ENCODE data around the gene LBP.
"Not testable (repeated sequence)": the region's sequence is repeated elsewhere in the genome, so short reads cannot be mapped to it uniquely, and the experiment has no call there.

The LBP gene, protein sequence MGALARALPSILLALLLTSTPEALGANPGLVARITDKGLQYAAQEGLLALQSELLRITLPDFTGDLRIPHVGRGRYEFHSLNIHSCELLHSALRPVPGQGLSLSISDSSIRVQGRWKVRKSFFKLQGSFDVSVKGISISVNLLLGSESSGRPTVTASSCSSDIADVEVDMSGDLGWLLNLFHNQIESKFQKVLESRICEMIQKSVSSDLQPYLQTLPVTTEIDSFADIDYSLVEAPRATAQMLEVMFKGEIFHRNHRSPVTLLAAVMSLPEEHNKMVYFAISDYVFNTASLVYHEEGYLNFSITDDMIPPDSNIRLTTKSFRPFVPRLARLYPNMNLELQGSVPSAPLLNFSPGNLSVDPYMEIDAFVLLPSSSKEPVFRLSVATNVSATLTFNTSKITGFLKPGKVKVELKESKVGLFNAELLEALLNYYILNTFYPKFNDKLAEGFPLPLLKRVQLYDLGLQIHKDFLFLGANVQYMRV

DNA sequence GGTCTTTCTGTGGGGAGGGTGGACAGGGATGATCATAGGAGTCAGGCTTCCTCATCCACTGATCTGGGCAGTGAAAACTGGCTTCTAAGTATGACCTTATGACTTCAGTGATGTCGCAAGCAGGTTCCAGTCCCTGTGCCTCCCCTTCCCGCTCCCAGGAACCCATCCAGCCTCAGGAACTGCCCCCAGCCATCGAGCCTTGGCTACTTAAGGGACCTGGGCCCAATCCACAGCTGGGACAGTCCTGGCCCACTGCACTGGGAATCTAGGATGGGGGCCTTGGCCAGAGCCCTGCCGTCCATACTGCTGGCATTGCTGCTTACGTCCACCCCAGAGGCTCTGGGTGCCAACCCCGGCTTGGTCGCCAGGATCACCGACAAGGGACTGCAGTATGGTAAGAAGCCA is at the start of gene LBP:
TSS of gene LBP (plus strand) at position 236 of the 405 bp plus-strand sequence. CDS start at position 271, 35 bp downstream.
- no peak for FAIRE-seq

DNA sequence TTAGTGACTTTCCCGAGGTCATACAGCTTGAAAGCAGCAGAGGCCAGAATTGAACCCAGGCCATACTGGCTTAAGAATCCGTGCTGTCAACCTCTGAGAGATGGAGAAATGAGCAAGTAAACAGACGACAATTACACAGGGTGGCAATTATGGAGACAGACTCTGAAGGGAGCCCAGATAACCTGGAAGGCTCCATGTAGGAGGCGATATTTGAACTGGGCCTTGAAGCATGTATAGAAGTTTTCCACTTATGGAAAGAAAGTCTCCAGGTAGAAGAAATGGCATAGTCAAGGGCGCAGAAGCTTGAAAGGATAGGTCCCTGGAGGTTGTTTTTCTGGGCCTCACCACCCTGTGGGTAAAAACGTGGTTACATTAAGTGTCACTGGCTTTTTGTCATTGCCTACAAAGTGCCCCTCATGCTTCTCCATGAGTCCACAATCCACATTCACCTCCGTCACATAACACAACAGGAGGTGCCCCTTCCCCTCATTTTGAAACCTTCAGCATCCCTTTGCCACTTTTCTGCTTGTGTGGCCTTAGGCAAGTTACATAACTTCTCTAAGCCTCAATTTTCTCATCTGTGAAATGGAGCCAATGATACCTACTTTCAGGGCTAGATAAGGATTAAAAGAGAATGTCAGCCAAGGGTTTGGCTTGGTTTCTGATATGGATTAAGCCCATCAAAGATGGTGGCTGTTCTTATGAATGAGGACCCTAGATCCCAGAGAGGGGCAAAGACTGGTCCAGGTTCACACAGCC is 48.2 kb upstream of the LBP start:
- no peak for FAIRE-seq

DNA sequence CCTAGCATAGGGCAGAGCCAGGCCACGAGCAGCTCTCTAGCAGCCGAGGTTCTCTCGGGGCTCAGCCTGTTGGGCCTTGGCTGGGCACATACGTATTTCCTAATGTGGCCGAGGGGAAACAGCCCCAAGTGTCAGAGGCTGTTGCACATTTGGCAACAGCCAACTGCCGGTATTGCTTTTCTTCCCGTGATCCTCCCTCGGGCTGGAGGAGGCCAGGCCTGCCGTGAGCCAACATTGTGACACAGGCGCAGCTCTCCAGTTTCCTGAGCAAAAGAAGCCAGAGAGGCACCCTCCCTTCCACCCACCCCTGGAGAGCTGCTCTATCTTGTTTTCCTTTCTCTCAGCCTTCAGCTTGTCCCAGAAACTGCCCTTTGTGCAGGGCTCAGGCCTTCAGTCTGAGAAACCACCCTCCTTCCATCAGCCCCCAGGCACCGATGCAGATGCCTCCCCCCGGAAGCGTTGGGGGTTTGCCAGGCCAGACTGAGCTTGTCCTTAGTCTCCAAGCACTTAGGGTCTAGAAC is 47.5 kb upstream of the LBP start:
- FAIRE-seq, result no peak

DNA sequence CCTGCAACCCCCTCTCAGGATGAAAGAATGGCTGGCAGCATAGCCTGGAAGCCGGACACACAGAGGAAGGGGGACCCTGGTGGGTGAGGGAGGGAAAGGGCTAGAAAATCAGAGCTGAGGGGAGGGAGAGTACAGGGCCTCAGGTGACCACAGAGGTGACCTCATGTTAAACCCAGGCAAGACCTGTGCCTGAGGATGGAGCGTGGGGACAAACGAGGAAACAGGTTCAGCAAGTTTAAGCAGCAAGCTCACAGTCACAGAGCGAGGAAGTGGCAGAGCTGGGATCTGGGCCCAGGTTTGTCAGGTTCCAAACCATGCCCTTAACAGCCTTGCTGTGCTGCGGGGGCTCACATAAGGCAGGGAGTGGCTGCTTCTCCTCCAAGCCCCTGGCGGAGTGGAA is 46.3 kb upstream of the LBP start:
- FAIRE-seq, result no peak

DNA sequence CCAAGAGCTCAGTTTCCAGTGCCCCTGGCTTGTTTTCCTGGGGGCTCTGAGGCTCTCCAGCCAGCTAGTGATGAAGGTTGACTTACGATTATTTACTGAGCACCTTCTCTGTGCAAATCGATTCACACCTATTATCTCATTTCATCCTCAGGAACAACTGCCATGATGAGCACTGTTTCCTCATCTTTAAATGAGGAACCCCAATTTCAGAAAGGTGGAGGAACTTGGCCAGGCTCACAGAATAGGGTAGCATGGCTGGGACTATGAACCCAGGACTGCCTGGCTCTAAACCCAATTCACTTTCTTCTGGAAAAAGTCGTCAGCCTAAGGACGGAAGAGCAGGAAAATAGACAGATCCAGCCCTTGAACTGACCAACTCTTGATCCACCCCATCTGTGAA is 45.8 kb upstream of the LBP start:
- FAIRE-seq, result no peak

DNA sequence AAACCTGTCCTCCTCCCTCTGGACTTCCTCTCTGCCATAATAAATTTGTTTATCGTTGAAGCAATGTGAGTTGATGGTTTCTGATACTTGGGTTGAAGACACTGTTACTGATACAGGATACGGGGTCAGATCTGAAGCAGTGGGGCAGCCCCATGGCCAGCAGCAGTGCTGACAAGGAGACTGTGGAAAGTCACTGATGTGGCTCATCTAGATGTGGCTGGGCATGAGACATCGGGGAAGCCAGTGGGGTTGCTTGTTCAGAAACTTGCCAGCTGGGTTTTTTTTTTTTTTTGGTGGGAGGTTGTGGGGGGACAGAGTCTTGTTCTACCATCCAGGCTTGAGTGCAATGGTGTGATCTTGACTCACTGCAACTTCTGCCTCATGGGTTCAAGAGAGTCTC is 45.0 kb upstream of the LBP start:
- FAIRE-seq, result no peak

DNA sequence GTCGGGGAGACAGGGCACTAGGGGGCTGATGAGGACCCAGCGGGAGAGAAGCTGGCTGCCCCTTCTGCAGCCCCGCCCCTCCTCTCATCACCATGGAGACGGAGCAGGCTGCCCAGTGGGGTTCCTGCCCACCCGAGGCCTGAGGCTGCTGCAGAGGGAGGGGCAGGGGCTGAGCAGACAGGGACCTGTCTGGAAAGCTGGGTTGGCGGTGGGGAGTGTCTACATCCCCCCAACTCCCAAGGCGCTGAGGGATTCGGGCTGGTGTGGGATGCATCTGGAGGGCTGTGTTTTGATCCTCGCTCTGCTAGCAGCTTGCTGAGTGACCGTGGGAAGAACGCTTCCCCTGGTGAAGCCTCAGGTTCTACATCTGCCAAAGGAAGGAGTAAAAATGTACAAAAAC is 43.5 kb upstream of the LBP start:
- FAIRE-seq, result no peak

DNA sequence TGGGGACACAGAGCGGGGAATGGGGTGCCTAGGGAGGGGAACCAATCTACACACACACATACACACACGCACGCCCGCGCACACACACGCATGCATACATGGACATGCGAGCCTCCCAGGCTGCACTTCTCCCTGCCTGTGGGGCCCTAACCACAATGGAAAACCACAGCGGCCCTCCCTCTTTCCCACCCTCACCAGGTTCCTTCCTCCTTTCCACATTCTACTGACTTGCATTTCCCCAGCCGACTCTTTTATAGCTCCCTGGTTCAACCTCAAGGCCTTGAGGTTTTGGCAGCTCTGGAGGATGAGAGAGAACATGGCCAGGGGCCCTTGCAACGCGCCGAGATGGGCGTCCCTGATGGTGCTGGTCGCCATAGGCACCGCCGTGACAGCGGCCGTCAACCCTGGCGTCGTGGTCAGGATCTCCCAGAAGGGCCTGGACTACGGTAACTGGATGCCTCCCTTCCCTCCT is 42.3 kb upstream of the LBP start, which contains the start of gene BPI:
TSS of gene BPI (plus strand) at position 249 of the 472 bp plus-strand sequence. CDS start at position 317, 68 bp downstream.
- no peak for FAIRE-seq

DNA sequence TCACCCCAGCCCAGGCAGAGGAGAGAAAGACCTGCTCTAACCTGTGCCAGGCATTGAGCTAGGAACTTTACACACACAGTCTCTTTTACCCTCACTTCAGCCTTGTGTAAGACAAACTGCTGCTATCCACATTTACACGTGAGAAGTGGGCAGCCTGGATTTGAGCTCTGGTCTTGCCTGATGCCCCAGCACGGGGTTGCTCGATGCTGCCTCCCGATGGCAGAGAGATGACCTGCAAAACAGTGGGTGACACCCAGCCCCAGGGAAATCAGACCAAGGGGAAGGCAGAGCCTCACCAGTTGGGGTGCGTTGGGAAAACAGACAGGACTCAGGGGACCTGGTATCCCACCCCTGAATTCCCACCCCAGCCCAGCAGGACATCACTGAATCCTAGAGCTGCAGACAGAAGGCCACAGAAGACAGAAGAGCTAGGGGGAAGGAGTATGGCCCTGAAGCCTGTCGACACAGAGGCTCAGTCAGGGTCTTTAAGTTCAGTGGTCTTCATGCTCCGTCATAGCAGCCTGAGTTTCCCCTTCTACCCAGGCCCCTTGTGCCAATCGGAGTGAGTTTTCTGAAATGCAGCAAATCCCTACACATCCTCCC is 41.3 kb upstream of the LBP start:
- FAIRE-seq, result no peak

DNA sequence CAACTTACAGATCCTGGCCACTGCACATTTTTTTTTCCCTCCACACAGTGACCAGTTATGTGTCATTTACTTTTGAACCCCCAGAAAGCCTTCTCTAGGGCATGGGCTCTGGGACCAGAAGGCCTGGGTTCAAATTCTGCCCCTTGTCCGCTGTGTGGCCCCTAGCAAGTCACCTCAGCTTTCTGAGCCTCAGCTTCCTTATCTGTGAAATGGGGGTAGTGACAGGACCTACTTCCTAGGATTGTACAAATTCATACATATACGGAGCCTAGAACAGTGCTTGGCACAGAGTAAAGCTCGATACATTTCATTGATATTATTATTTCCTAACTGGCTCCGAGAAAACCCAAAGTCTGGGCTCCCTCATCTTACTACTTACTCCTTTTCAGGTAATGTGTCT is 40.7 kb upstream of the LBP start:
- no peak for FAIRE-seq

DNA sequence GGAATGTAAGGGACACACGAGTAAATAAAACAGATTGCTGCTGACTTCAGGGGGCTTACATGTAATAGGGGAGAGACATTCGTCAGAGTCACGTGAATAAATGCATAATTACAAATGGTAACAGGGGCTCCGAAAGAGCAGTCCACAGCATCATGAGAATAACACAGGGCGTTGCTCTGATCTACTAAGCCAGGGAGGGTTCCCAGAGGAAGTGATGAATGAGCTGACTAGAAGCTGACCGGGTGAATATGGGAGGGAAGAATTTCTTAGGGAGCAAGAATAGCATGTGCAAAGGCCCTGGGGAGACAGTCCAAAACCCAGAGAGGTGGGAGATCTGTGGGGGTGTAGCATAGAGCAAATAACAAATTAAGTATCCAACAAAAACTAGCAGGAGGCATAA is 39.9 kb upstream of the LBP start:
- FAIRE-seq, result no peak

DNA sequence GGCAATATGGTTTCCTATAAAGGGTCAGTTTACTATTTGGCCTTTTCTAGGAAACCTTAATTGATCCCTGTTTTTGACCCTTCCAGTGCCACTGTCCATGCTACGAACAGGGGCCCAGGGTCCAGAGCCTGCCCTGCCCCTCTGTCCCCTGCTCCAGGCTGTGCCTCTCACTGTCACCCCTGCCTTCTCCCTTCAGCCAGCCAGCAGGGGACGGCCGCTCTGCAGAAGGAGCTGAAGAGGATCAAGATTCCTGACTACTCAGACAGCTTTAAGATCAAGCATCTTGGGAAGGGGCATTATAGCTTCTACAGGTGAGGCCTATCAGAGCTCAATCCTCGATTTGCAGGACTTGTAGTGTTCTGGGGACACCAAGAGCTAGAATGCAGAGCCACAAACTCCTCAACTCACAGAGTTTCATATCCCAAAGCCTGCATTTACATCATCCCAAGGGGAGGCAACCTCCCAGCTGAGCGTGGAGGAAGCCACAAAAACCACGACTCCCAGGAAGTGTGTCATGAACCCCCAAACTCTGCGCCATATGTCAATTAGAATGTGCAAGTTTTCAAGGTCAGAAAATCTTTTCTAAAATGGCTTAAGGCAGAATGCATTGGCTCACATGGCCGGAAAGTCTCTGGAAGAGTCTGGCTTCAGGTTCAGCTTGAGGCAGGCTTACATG is 38.8 kb upstream of the LBP start:
- no peak for FAIRE-seq

DNA sequence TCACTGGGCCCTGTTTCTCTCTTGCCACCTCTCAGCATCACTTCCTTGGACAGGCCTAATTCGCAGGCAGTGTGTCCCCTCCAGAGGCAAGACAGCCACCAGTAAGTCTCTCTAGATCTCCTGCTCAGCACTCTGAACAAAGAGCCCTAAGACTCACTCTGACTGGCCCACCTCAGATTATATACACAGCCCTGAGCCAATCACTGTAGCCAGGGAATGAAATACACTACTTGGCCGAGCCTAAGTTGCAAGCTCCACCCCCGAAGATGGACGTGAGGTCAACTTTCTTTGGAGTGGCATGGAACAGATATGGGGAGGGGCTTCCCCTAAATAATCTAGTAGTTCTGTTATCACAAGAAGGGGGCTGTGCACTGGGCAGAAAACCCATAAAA is 38.2 kb upstream of the LBP start:
- no peak for FAIRE-seq

DNA sequence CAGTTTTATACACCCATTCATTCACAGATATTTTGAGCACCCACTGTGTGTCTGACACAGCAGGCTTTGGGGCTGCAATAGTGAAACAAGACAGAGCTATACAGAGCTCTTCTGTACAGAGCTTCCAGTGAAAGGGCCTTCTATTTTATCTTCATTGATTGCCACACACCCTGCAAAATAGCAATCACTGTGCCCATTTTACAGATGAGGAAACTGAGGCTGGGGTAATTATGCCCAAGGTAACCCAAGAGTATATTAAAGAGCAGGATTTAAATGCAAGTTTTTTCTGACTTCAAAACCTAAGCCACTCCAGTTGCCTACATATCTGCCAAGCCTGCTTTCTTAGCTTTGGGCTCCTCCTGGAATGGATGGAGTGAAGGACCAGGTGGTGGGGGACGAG is 37.8 kb upstream of the LBP start:
- FAIRE-seq, result no peak

DNA sequence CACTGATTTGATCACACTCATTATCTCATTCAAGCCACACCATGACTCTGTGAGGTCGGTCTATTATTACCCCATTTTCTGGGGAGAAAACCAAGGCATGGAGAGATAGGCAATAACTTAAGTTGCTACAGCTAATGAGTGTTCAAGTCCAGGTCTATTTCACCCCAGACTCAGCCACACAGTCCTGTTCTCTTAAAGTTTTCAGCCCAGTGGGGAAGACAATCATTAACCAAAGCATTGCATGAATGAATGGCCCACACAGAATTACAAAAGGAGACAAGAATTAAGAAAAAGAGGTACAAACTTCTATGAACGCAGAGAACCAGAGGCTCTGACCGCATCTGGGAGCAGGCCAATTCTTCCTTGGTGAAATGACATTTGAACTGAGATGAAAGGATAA is 35.2 kb upstream of the LBP start:
- no peak for FAIRE-seq

DNA sequence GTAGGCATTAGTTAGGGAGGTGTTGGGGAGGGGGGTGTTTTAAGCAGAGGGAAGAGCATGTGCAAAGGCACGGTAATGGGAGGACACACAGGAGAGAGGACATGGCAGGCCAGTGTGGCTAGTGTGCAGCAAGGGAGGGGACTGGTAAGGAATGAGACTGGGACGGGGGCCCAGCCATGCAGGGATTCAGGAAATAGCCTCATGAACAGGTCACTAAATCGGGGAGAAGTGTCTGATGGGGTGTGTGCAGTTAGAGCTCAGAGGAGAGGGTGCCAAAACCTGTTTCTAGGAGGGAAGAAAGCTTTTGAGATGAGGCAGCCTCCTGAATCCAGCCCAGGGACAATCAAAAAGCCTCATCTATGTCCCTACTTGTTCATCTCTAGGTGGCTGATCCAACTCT is 34.8 kb upstream of the LBP start:
- FAIRE-seq, result no peak

DNA sequence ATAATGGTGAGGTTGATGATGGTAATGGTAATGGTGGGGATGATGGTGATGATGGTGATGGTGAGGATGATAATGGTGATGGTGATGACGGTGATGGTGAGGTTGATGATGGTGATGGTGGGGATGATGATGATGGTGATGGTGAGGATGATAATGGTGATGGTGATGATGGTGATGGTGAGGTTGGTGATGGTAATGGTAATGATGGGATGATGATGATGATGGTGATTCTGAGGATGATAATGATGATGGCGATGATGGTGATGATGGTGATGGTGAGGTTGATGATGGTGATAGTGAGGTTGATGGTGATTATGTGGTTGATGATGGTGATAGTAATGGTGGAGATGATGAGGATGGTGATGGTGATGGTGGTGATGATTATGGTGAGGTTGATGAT is 32.6 kb upstream of the LBP start:
- no peak for FAIRE-seq

DNA sequence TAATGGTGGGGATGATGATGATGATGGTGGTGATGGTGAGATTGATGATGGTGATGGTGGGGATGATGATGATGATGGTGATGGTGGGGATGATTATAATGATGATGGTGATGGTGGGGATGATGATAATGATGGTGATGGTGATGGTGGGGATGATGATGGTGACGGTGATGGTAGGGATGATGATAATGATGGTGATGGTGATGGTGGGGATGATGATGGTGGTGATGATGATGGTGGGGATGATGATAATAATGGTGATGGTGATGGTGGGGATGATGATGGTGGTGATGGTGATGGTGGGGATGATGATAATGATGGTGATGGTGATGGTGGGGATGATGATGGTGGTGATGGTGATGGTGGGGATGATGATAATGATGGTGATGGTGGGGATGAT is 31.9 kb upstream of the LBP start:
- not testable (repeated sequence) for FAIRE-seq

DNA sequence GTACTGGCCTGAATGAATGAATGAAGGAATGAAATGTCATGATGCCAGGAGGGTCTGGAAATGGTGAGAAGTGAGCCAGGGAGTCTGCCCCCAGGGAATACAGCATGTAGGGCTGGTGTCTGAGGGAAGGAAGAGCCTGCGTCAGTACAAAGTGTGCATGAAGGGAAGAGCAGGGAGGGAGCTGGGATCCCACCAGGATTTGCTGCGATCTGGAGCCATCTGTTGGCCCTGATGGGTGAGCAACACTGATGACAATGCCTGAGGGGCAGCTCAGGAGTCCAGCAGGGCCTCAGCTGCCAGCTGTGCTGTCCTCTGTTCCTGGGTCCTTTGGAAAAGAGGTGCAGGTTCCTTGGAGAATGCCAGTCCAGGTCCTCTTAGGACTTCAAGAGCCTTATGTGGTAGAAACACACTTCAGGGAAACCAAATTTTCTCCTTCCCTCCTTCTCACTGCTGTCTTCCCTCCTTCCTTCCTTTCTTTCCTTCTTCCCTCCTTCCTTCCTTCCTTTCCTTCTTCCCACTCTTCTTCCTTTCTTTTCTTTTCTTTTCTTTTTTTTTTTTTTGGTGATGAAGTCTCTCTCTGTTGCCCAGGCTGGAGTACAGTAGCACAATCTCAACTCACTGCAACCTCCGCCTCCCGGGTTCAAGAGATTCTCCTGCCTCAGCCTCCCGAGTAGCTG is 30.9 kb upstream of the LBP start:
- no peak for FAIRE-seq

DNA sequence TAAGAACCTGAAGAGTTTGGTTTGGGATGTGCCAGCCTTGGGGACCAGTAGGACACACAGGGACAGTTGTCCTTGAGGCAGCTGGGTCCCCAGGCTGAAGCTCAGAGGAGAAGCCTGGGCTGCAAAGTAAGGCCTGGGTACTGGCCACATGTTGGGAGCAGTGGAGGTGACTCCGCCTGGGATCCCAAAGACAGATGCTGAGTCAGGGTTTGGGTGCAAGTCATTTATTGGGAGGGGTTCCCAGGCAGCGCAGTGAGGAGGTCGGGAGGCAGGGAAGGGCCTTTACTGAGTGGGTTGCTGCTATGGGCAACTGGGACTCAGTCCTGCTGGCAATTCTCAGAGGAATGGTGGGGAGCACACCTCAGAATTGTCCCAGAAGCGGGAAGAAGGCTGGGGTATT is 29.9 kb upstream of the LBP start:
- no peak for FAIRE-seq

DNA sequence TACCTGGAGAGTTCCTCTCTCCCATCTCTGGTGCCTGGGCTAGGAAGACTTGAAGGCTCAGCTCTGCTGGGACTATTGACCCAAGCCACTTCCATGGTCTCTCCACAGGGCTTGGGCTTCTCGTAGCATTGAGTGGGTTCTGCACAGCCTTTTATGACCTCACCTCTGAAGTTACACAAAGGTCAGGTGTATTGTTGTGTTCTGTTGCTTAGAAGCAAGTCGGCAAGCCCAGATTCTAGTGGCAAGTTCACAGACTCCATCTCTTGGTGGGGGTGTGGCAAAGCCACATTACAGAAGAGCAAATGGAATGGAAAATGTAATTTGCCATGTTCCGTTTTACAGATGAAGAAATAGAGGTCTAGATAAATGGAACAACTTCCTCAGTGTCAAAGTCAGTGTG is 28.9 kb upstream of the LBP start:
- FAIRE-seq, result no peak

DNA sequence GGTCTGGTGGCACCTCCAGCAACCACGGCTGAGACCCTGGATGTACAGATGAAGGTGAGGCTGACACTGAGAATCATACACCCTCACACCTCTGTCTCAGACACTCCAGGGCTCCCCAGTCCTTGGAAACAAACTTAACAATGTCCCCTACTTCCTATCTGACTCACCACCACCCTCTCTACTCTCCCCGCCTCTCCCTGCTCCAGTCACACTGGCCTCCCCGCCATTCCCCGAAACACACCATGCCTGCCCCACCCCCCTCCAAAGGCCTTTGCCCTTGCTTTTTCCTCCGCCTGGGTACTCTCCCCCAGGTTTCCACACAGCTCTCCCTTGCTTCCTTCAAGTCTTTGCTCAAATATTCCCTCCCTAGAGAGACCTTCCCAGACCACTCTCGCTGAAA is 26.1 kb upstream of the LBP start:
- no peak for FAIRE-seq

Measured in G401.6 (cell line).